ENCODE measurements around the gene REEP1. TPM values are rescaled to one million over a fixed set of nuclear protein-coding genes. Genes with fewer than 3 reads are reported as not detected.

The REEP1 gene, protein sequence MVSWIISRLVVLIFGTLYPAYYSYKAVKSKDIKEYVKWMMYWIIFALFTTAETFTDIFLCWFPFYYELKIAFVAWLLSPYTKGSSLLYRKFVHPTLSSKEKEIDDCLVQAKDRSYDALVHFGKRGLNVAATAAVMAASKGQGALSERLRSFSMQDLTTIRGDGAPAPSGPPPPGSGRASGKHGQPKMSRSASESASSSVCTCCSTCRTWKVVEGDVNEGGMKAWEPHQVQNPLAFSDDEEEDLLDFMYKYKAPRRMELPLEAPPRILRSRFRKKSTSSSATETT
- total RNA-seq = 24.0 TPM

DNA sequence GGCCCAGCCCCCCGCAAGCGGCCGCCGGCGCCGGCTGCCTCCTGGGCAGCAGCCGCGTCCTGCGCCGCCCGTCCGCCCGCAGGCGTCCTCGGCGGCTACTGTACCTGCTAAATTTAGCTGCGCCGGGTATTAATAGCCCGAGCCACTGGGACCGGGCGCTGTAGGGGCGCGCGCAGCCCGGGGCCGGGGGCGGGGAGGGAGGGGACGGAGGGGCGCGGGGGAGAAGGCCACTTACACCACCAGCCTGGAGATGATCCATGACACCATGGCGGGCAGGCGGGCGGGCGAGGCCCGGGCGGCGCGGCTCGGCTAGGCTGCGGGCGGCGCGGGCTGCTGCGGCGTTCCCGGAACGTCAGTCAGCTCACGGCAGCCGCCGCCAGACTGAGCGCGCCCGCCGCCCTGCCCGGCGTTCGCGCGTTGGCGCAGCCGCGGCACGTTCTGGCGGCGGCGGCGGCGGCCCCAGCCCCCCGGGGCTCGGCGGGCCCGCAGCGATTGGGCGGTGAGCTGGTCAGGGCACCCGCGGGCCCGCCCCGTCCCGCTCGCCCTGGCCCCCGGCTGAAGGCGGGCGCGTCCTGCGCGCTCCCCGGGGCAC, at the start of gene REEP1:
TSS of gene REEP1 (minus strand) at position 383 of the 592 bp plus-strand sequence. CDS start at position 267, 116 bp downstream.
- Histone ChIP-seq H3K27me3 (ENCODE audit: control insufficient read depth in 3 of 3, insufficient read depth in 3 of 3, low read length in 3 of 3) (peaks cover 3 to 7% (median 5%) of the 10 kb centered on the region in 3 donors), H3K27ac (ENCODE audit: low read depth, low read length) (peak within 1 kb of the TSS; percentile 31), H3K9ac (ENCODE audit: low read depth in 1 of 3, low read length in 3 of 3) (peak within 1 kb of the TSS; percentile 75 to 84 (median 84))

DNA sequence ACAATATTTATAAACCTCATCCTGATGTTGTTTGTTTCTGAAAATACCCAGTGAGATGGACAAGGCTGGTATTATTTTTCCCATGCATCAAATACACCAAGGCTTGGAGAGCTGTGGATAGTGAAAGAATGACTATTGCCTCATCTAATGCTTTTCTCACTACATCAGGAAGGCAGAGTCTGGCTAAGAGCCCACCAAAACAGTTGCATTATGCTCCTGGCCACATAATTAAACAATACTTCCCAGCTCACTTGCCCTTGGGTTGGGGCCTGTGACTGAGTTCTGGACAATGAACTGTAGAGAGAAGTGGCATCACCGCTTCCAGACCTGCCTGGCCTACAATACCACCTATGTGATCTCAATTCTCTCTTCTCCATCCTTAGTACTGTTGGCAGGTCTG, 46.4 kb upstream of the REEP1 start:
- H3K27ac ChIP-seq (ENCODE audit: low read depth, low read length) = no peak overlapping the region
- no peak overlapping the region for H3K9ac ChIP-seq (ENCODE audit: low read depth in 1 of 3, low read length in 3 of 3)
- no peaks in the 10 kb centered on the region for H3K9me3 ChIP-seq (ENCODE audit: control insufficient read depth in 3 of 3, low read length in 3 of 3)
- H3K4me1 ChIP-seq (ENCODE audit: control insufficient read depth in 3 of 3, insufficient read depth in 3 of 3, low read length in 3 of 3) = peaks cover 0 to 6% (median 0%) of the 10 kb centered on the region in 3 donors
- H3K36me3 ChIP-seq (ENCODE audit: control insufficient read depth in 3 of 3, insufficient read depth in 3 of 3, low read length in 3 of 3) = no peaks in the 10 kb centered on the region
- no peaks in the 10 kb centered on the region for H3K27me3 ChIP-seq (ENCODE audit: control insufficient read depth in 3 of 3, insufficient read depth in 3 of 3, low read length in 3 of 3)
- no peak overlapping the region for H3K4me3 ChIP-seq (ENCODE audit: low read length in 3 of 3)

More for the DNA sequence above, at the start of gene REEP1:
- Histone ChIP-seq H3K36me3 (ENCODE audit: control insufficient read depth in 3 of 3, insufficient read depth in 3 of 3, low read length in 3 of 3) (no peaks in the 10 kb centered on the region), H3K4me1 (ENCODE audit: control insufficient read depth in 3 of 3, insufficient read depth in 3 of 3, low read length in 3 of 3) (peaks cover 22 to 35% (median 23%) of the 10 kb centered on the region in 3 donors), H3K4me3 (ENCODE audit: low read length in 3 of 3) (peak within 1 kb of the TSS; percentile 74 to 79 (median 75)), H3K9me3 (ENCODE audit: control insufficient read depth in 3 of 3, low read length in 3 of 3) (peaks cover 0 to 4% (median 0%) of the 10 kb centered on the region in 3 donors)

DNA sequence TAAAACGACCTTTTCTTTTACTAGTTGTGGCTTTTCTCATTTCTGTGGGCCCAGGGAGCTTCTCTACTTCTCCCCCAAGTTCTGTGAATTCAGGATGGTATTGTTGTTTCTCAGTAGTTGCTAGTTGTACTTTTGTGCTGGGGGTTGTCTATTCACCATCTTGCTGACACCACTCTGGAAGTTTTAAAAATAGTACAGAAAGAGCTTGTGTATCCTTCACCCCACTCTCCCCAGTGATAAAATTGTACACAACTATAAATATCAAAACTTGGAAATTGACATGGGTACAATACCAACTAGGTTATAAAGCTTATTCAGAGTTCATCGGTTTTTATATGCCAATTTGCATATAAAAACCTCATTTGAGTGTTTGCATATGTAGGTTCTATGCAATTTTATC, 45.3 kb upstream of the REEP1 start:
- H3K27ac ChIP-seq (ENCODE audit: low read depth, low read length) = no peak overlapping the region
- H3K9me3 ChIP-seq (ENCODE audit: control insufficient read depth in 3 of 3, low read length in 3 of 3) = no peaks in the 10 kb centered on the region
- H3K36me3 ChIP-seq (ENCODE audit: control insufficient read depth in 3 of 3, insufficient read depth in 3 of 3, low read length in 3 of 3) = no peaks in the 10 kb centered on the region
- H3K4me1 ChIP-seq (ENCODE audit: control insufficient read depth in 3 of 3, insufficient read depth in 3 of 3, low read length in 3 of 3) = peaks cover 0 to 6% (median 0%) of the 10 kb centered on the region in 3 donors
- H3K27me3 ChIP-seq (ENCODE audit: control insufficient read depth in 3 of 3, insufficient read depth in 3 of 3, low read length in 3 of 3) = no peaks in the 10 kb centered on the region
- H3K4me3 ChIP-seq (ENCODE audit: low read length in 3 of 3) = no peak overlapping the region
- H3K9ac ChIP-seq (ENCODE audit: low read depth in 1 of 3, low read length in 3 of 3) = no peak overlapping the region

DNA sequence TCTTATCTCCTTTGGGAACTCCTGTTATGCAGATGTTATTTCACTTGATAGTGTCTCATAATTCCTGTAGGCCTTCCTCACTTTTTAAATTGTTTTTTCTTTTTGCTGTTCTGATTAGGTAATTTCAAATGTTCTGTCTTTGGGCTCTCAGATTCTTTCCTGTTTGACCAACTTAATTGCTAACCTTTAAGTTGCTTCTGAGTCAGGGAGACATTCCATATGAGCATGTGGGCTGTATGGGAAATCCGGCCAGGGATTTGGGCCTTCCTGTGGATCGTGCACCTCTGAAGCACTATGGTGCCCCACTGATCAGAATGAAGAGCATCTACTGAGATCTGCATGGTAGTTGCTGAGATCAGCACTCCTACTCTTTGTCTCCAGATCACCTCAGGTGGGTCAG, 44.7 kb upstream of the REEP1 start:
- H3K36me3 ChIP-seq (ENCODE audit: control insufficient read depth in 3 of 3, insufficient read depth in 3 of 3, low read length in 3 of 3) = no peaks in the 10 kb centered on the region
- no peak overlapping the region for H3K27ac ChIP-seq (ENCODE audit: low read depth, low read length)
- H3K27me3 ChIP-seq (ENCODE audit: control insufficient read depth in 3 of 3, insufficient read depth in 3 of 3, low read length in 3 of 3) = no peaks in the 10 kb centered on the region
- no peak overlapping the region for H3K9ac ChIP-seq (ENCODE audit: low read depth in 1 of 3, low read length in 3 of 3)
- H3K4me3 ChIP-seq (ENCODE audit: low read length in 3 of 3) = no peak overlapping the region
- no peaks in the 10 kb centered on the region for H3K9me3 ChIP-seq (ENCODE audit: control insufficient read depth in 3 of 3, low read length in 3 of 3)
- peaks cover 0 to 6% (median 0%) of the 10 kb centered on the region in 3 donors for H3K4me1 ChIP-seq (ENCODE audit: control insufficient read depth in 3 of 3, insufficient read depth in 3 of 3, low read length in 3 of 3)

DNA sequence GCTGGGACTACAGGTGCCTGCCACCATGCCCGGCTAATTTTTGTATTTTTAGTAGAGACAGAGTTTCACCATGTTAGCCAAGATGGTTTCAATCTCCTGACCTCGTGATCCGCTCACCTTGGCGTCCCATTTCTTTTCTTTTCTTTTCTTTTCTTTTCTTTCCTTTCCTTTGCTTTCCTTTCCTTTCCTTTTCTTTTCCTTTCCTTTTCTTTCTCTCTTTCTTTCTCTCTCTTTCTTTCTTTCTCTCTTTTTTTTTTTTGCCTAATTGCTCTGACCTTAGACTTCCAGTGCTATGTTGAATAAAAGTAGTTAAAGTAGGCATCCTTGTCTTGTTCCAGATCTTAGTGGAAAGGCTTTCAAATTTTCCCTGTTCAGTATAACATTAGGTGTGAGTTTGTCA, 41.0 kb upstream of the REEP1 start:
- peaks cover 0 to 3% (median 0%) of the 10 kb centered on the region in 3 donors for H3K4me1 ChIP-seq (ENCODE audit: control insufficient read depth in 3 of 3, insufficient read depth in 3 of 3, low read length in 3 of 3)

DNA sequence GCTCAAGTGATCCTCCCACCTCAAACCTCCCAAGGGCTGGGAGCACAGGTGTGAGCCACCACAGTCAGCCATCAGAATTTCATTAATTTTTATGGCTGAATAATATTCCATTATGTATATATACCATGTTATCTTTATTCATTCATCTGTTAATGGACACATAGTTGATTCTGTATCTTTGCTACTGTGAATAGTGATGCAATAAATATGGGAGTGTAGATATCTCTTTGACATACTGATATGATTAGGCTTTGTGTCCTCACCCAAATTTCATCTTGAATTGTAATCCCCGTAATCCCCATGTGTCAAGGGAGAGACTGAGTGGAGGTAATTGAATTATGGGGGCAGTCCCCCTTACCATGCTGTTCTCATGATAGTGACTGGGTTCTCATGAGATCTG, 38.2 kb upstream of the REEP1 start:
- H3K27me3 ChIP-seq (ENCODE audit: control insufficient read depth in 3 of 3, insufficient read depth in 3 of 3, low read length in 3 of 3) = no peaks in the 10 kb centered on the region
- no peak overlapping the region for H3K4me3 ChIP-seq (ENCODE audit: low read length in 3 of 3)
- no peaks in the 10 kb centered on the region for H3K36me3 ChIP-seq (ENCODE audit: control insufficient read depth in 3 of 3, insufficient read depth in 3 of 3, low read length in 3 of 3)
- no peaks in the 10 kb centered on the region for H3K9me3 ChIP-seq (ENCODE audit: control insufficient read depth in 3 of 3, low read length in 3 of 3)
- H3K27ac ChIP-seq (ENCODE audit: low read depth, low read length) = no peak overlapping the region
- H3K4me1 ChIP-seq (ENCODE audit: control insufficient read depth in 3 of 3, insufficient read depth in 3 of 3, low read length in 3 of 3) = no peaks in the 10 kb centered on the region
- no peak overlapping the region for H3K9ac ChIP-seq (ENCODE audit: low read depth in 1 of 3, low read length in 3 of 3)

More for the DNA sequence above, 41.0 kb upstream of the REEP1 start:
- Histone ChIP-seq H3K4me3 (ENCODE audit: low read length in 3 of 3) (no peak overlapping the region), H3K27me3 (ENCODE audit: control insufficient read depth in 3 of 3, insufficient read depth in 3 of 3, low read length in 3 of 3) (no peaks in the 10 kb centered on the region), H3K9me3 (ENCODE audit: control insufficient read depth in 3 of 3, low read length in 3 of 3) (no peaks in the 10 kb centered on the region), H3K9ac (ENCODE audit: low read depth in 1 of 3, low read length in 3 of 3) (no peak overlapping the region), H3K27ac (ENCODE audit: low read depth, low read length) (no peak overlapping the region), H3K36me3 (ENCODE audit: control insufficient read depth in 3 of 3, insufficient read depth in 3 of 3, low read length in 3 of 3) (no peaks in the 10 kb centered on the region)

DNA sequence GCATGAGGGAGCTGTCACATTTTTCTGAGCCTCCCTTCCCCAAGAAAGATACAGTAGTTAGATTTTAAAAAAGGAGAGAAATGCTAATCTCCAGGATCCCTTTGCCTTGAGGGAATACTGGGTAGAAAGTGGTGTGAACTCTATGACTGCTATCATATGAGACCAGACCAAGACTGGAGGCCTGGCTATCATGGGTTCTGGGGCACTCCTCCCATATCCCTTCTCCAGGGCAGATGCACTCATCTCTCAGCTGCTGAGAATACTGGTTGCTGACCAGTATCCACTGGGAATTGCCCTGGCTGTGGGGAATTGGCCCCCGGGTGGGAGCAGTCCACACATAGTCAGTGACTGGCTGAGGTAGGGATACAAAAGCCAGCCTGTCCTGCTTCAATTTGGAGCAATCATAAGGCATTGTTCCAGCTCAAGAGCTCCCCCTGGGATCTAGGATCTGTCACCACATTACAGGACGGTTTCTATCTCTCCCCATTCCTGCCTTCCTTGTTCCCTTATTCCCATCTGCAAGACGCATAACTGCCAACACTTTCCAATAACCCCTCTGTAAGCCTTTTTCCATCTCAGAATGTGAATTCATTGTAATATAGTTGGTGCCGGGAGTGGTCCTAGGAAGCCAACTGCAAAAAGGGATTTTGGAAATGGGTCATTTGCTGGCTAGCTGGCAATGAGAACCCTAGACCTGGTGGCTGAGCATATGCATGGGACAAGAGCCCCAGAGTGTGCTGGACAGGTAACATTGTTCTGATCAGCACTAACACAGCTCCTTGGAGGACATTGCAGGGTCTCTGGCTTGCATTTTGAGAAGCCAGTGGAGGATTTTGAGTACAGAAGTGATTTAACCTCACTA, 35.4 kb upstream of the REEP1 start:
- Histone ChIP-seq H3K27me3 (ENCODE audit: control insufficient read depth in 3 of 3, insufficient read depth in 3 of 3, low read length in 3 of 3) (no peaks in the 10 kb centered on the region), H3K36me3 (ENCODE audit: control insufficient read depth in 3 of 3, insufficient read depth in 3 of 3, low read length in 3 of 3) (no peaks in the 10 kb centered on the region), H3K4me3 (ENCODE audit: low read length in 3 of 3) (no peak overlapping the region), H3K4me1 (ENCODE audit: control insufficient read depth in 3 of 3, insufficient read depth in 3 of 3, low read length in 3 of 3) (peaks cover 3 to 8% (median 6%) of the 10 kb centered on the region in 3 donors), H3K9me3 (ENCODE audit: control insufficient read depth in 3 of 3, low read length in 3 of 3) (no peaks in the 10 kb centered on the region), H3K27ac (ENCODE audit: low read depth, low read length) (no peak overlapping the region), H3K9ac (ENCODE audit: low read depth in 1 of 3, low read length in 3 of 3) (no peak overlapping the region)

DNA sequence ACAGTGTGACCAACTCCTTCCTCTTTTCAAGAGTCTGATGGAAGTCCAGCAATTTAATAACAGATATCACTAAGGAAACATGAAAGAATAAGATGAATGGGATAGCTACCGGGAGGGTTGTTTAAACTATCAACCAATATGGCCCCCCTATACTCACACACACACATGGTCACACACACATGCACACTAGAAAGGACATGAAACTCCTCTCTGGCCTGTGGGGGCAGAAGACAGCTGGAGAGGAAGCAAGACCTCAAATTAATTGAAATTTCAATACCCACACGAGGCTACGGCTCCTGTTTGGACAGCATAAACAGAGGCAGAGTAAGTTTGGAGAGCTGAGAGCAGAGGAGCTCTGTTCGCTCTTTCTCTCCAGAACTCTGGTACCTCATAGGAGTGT, 34.7 kb upstream of the REEP1 start:
- no peaks in the 10 kb centered on the region for H3K27me3 ChIP-seq (ENCODE audit: control insufficient read depth in 3 of 3, insufficient read depth in 3 of 3, low read length in 3 of 3)
- H3K4me1 ChIP-seq (ENCODE audit: control insufficient read depth in 3 of 3, insufficient read depth in 3 of 3, low read length in 3 of 3) = peaks cover 3 to 8% (median 6%) of the 10 kb centered on the region in 3 donors
- H3K27ac ChIP-seq (ENCODE audit: low read depth, low read length) = no peak overlapping the region
- H3K9me3 ChIP-seq (ENCODE audit: control insufficient read depth in 3 of 3, low read length in 3 of 3) = no peaks in the 10 kb centered on the region
- no peak overlapping the region for H3K4me3 ChIP-seq (ENCODE audit: low read length in 3 of 3)
- H3K9ac ChIP-seq (ENCODE audit: low read depth in 1 of 3, low read length in 3 of 3) = no peak overlapping the region
- H3K36me3 ChIP-seq (ENCODE audit: control insufficient read depth in 3 of 3, insufficient read depth in 3 of 3, low read length in 3 of 3) = no peaks in the 10 kb centered on the region

DNA sequence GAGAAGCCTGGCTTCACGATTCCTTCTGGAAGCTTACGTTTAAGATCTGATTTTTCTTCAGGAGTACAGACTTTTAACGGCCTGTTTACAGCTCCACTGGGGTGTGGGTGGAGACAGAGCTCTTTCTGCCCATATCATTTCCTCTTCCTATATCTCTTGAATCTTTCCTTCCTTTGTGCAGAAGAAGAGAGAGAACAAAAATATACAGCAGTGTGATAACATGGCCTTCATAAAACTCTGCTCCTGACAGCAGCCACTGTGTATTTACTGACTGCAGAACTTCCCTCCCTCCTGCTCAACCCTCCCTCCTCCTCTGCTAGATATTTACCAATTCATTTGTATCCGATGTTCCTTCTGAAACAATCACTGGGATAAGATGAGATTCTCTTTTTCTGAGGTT, 34.1 kb upstream of the REEP1 start:
- H3K27ac ChIP-seq (ENCODE audit: low read depth, low read length) = no peak overlapping the region
- H3K9ac ChIP-seq (ENCODE audit: low read depth in 1 of 3, low read length in 3 of 3) = no peak overlapping the region
- no peaks in the 10 kb centered on the region for H3K9me3 ChIP-seq (ENCODE audit: control insufficient read depth in 3 of 3, low read length in 3 of 3)
- no peaks in the 10 kb centered on the region for H3K27me3 ChIP-seq (ENCODE audit: control insufficient read depth in 3 of 3, insufficient read depth in 3 of 3, low read length in 3 of 3)
- no peaks in the 10 kb centered on the region for H3K36me3 ChIP-seq (ENCODE audit: control insufficient read depth in 3 of 3, insufficient read depth in 3 of 3, low read length in 3 of 3)
- peaks cover 3 to 8% (median 6%) of the 10 kb centered on the region in 3 donors for H3K4me1 ChIP-seq (ENCODE audit: control insufficient read depth in 3 of 3, insufficient read depth in 3 of 3, low read length in 3 of 3)
- no peak overlapping the region for H3K4me3 ChIP-seq (ENCODE audit: low read length in 3 of 3)
